Stomach (tissue), 9 donors: ENCODE measurements around the gene TAGLN2. TPM values are rescaled to one million over a fixed set of nuclear protein-coding genes. Genes with fewer than 3 reads are reported as not detected.

Experiments
- DNase-seq, 2 donors: peaks; one replicate each; pipeline versions ENCODE4 v3.0.0 to v3.0.0-alpha.2; 2013 to 2019
- H3K27ac ChIP-seq, 5 donors: fragments of 200-600 bp in 4 of 5; sonication (generic) in 4 of 5; one replicate each; pipeline ENCODE4 v1.5.1; 2013 to 2019; ENCODE audit warnings: mild to moderate bottlenecking in 1 of 5, moderate library complexity in 1 of 5
- H3K27me3 ChIP-seq, 3 donors: fragments of 200-600 bp; sonication (generic); one replicate each; pipeline ENCODE4 v1.5.1; 2017 to 2019; ENCODE audit warnings: mixed run types in 1 of 3
- H3K36me3 ChIP-seq, 4 donors: fragments of 200-600 bp; sonication (generic); 1 replicate in 3 of 4; 2 replicates in 1 of 4; pipeline ENCODE4 v1.5.1; 2016 to 2019
- H3K4me1 ChIP-seq, 4 donors: fragments of 200-600 bp; sonication (generic); one replicate each; pipeline ENCODE4 v1.5.1; 2016 to 2019
- H3K4me3 ChIP-seq, 4 donors: fragments of 200-600 bp; sonication (generic) in 3 of 4; one replicate each; pipeline ENCODE4 v1.5.1; 2016 to 2019; ENCODE audit warnings: mild to moderate bottlenecking in 1 of 4
- H3K9me3 ChIP-seq, 4 donors: fragments of 200-600 bp; sonication (generic); one replicate each; pipeline ENCODE4 v1.5.1; 2016 to 2019
- CTCF ChIP-seq, 7 experiments: fragments of 450-650 bp in 4 of 7; fragments of 200-600 bp in 3 of 7; sonication (generic) in 3 of 7; IDR thresholded peaks; one replicate each; pipeline ENCODE4 v1.5.1; 2016 to 2019; ENCODE audit warnings: antibody characterized with exemption in 7 of 7, control low read depth in 2 of 7, mild to moderate bottlenecking in 1 of 7
- EP300 ChIP-seq: sonication (generic); formaldehyde crosslinking; IDR thresholded peaks from one replicate; pipeline ENCODE4 v1.6.1; 2017; ENCODE audit warnings: antibody characterized with exemption
- POLR2A ChIP-seq, 4 donors: fragments of 450-650 bp; IDR thresholded peaks; one replicate each; pipeline ENCODE4 v1.6.1; 2016; ENCODE audit warnings: antibody characterized with exemption in 4 of 4, control low read depth in 2 of 4, mild to moderate bottlenecking in 1 of 4, moderate library complexity in 1 of 4
- POLR2AphosphoS5 ChIP-seq, 3 donors: sonication (generic); formaldehyde crosslinking; IDR thresholded peaks; one replicate each; pipeline ENCODE4 v1.6.1; 2016; ENCODE audit warnings: antibody characterized with exemption in 3 of 3
- WGBS, 5 donors: extraction: QIAGEN DNeasy Blood & Tissue Kit in 3 of 5; methylation state at CpG; one replicate each; pipeline versions ENCODE4 v1.1.5 to v1.1.7; 2013 to 2018; 5-methylcytosine and 5-hydroxymethylcytosine counted together
- intact Hi-C: fragments of 100-400 bp; cut with DNase I; formaldehyde crosslinking; loops from one replicate; pipeline ENCODE4 v1.15.1; 2023; ENCODE audit warnings: low total_unique reads
- polyA plus RNA-seq, 3 donors: library from polyadenylated mRNA; stranded (reverse); fragments of 200-250 nt; gene quantifications; one replicate each; pipeline ENCODE4 v1.2.3, GENCODE V29; 2013
- total RNA-seq, 5 donors: library from RNA; depleted of rRNA; stranded (reverse); fragments of >200 nt; gene quantifications; one replicate each; pipeline versions ENCODE4 v1.1.0 to v1.2.3, GENCODE V29; 2014 to 2016
- donor health status: healthy with polysubstance abuse.
- donor health status: Bipolar disorder and iron deficiency.
- donor health status: healthy.

The TAGLN2 gene
- total and polyA plus RNA-seq, 8 donors: 49.0 to 1,290 (median 292) TPM

GRCh38 chr1:159928491-159929050 lies 3.3 kb upstream of the TAGLN2 start:
- 91 to 97% (median 95%) methylated on average over 6 to 18 of the region's 18 CpGs for WGBS, 5 donors
- no peaks in the 10 kb centered on the region for H3K27me3 ChIP-seq
- intact Hi-C loops: no loop called here
- H3K4me1 ChIP-seq: peaks cover 9 to 23% (median 18%) of the 10 kb centered on the region in 4 donors
- H3K4me3 ChIP-seq: no peak overlapping the region
- no peak for DNase-seq
- H3K27ac ChIP-seq: no peak overlapping the region
- H3K36me3 ChIP-seq: peaks cover 0 to 10% (median 0%) of the 10 kb centered on the region in 4 donors
- TF ChIP-seq POLR2A (IDR thresholded peaks at IDR 0.05) (no peak), EP300 (no peak)
- no peaks in the 10 kb centered on the region for H3K9me3 ChIP-seq

- no peak overlapping the region for H3K27ac ChIP-seq
- H3K9me3 ChIP-seq: no peaks in the 10 kb centered on the region
- H3K4me1 ChIP-seq: peaks cover 12 to 29% (median 21%) of the 10 kb centered on the region in 4 donors
- 74 to 85% (median 80%) methylated on average over 13 of the region's 13 CpGs for WGBS, 5 donors
- no peak for DNase-seq
- intact Hi-C loops: no loop called here
- no peak overlapping the region for H3K4me3 ChIP-seq
- peaks cover 0 to 10% (median 0%) of the 10 kb centered on the region in 4 donors for H3K36me3 ChIP-seq
- no peaks in the 10 kb centered on the region for H3K27me3 ChIP-seq
- TF ChIP-seq POLR2AphosphoS5 (IDR thresholded peaks at IDR 0.05) (no peak), POLR2A (IDR thresholded peaks at IDR 0.05) (no peak), CTCF (IDR thresholded peaks at IDR 0.05) (no peak), EP300 (no peak)
These were observed 2.6 kb upstream of the TAGLN2 start for GRCh38 chr1:159927849-159928431.

- DNase-seq: no peak
- peaks cover 0 to 10% (median 0%) of the 10 kb centered on the region in 4 donors for H3K36me3 ChIP-seq
- no peak overlapping the region for H3K27ac ChIP-seq
- no peaks in the 10 kb centered on the region for H3K9me3 ChIP-seq
- intact Hi-C loops: no loop called here
- no peak overlapping the region for H3K4me3 ChIP-seq
- 87 to 93% (median 91%) methylated on average over 6 to 16 of the region's 16 CpGs for WGBS, 5 donors
- no peak for TF ChIP-seq POLR2AphosphoS5 (IDR thresholded peaks at IDR 0.05)
- no peak for TF ChIP-seq CTCF (IDR thresholded peaks at IDR 0.05)
- H3K27me3 ChIP-seq: no peaks in the 10 kb centered on the region
- peaks cover 18 to 35% (median 27%) of the 10 kb centered on the region in 4 donors for H3K4me1 ChIP-seq
These were observed 2.0 kb upstream of the TAGLN2 start for GRCh38 chr1:159927211-159927848.

- no peak for TF ChIP-seq EP300
- intact Hi-C loops: no loop called here
- Histone ChIP-seq H3K27ac (peak overlapping the region; percentile 87 to 99 (median 98)), H3K9me3 (no peaks in the 10 kb centered on the region), H3K36me3 (peaks cover 0 to 11% (median 1%) of the 10 kb centered on the region in 4 donors), H3K27me3 (no peaks in the 10 kb centered on the region), H3K4me1 (peaks cover 29 to 51% (median 42%) of the 10 kb centered on the region in 4 donors), H3K4me3 (peak overlapping the region; percentile 79 to 93 (median 82))
- no peak for DNase-seq
- 4 to 11% (median 9%) methylated on average over 5 to 7 of the region's 7 CpGs for WGBS, 5 donors
These were observed 392 bp upstream of the TAGLN2 start for GRCh38 chr1:159925719-159926078.

- intact Hi-C loops: no loop called here
- peaks cover 37 to 65% (median 57%) of the 10 kb centered on the region in 4 donors for H3K4me1 ChIP-seq
- 0 to 1% (median 1%) methylated on average over 9 to 31 of the region's 31 CpGs for WGBS, 5 donors
- peaks cover 11 to 19% (median 16%) of the 10 kb centered on the region in 4 donors for H3K36me3 ChIP-seq
- TF ChIP-seq POLR2AphosphoS5 (IDR thresholded peaks at IDR 0.05): peak; percentile 22 to 81 (median 71)
- peak; percentile 23 for TF ChIP-seq EP300
- no peak for TF ChIP-seq POLR2A (IDR thresholded peaks at IDR 0.05)
- TF ChIP-seq CTCF (IDR thresholded peaks at IDR 0.05): no peak
- peak; percentile 85 to 96 for DNase-seq
- H3K4me3 ChIP-seq: peak overlapping the region; percentile 79 to 93 (median 82)
- no peaks in the 10 kb centered on the region for H3K9me3 ChIP-seq
- H3K27ac ChIP-seq: peak overlapping the region; percentile 87 to 99 (median 98)
- no peaks in the 10 kb centered on the region for H3K27me3 ChIP-seq
These were observed 1.1 kb downstream of the TAGLN2 start for GRCh38 chr1:159924025-159924790.
